B cell (primary cell): Measurements from ENCODE around the gene CEP68.

ENCODE experiments used
- EZH2 ChIP-seq: IDR thresholded peaks from 2 replicates; pipeline ENCODE4 v1.6.1; 2012; ENCODE audit warnings: borderline replicate concordance, low read depth, mild to moderate bottlenecking, moderate library complexity, low read length; ENCODE audit not compliant: insufficient read depth, poor library complexity, severe bottlenecking
- TF ChIP-seq, protein P1 (sequence below): fragments of 200-600 bp; IDR thresholded peaks from one replicate; pipeline ENCODE4 v1.8.0; 2022; ENCODE audit warnings: antibody characterized with exemption, mild to moderate bottlenecking

DNA sequence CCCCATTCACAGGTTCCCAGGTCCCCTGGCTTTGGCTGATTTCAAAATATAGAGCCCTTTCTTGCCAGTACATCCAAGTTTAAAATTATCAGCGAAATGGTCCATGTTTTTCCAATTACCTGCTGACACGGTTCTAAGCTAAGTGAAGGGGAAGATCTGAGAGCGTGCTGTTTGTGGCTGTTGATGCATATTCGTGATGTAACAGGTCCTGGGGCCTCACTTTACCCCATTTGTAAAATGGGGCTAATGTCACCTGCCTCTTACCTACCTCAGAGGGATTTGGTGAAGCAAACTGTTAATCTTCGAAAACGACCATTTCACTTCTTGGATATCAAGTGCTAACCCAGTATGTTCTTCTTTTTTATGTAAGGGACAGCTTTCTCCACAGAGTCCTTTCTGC, 34.0 kb upstream of the CEP68 start:
- TF ChIP-seq, protein P1, sequence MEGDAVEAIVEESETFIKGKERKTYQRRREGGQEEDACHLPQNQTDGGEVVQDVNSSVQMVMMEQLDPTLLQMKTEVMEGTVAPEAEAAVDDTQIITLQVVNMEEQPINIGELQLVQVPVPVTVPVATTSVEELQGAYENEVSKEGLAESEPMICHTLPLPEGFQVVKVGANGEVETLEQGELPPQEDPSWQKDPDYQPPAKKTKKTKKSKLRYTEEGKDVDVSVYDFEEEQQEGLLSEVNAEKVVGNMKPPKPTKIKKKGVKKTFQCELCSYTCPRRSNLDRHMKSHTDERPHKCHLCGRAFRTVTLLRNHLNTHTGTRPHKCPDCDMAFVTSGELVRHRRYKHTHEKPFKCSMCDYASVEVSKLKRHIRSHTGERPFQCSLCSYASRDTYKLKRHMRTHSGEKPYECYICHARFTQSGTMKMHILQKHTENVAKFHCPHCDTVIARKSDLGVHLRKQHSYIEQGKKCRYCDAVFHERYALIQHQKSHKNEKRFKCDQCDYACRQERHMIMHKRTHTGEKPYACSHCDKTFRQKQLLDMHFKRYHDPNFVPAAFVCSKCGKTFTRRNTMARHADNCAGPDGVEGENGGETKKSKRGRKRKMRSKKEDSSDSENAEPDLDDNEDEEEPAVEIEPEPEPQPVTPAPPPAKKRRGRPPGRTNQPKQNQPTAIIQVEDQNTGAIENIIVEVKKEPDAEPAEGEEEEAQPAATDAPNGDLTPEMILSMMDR = no peak
- no peak for TF ChIP-seq EZH2
